Ascending aorta (tissue), 2 donors: ENCODE results near the gene VIPR1. TPM values are rescaled to one million over a fixed set of nuclear protein-coding genes. Genes with fewer than 3 reads are reported as not detected.

ENCODE experiments used
- DNase-seq, 2 donors: peaks; one replicate each; pipeline ENCODE4 v3.0.0-alpha.2; 2019; ENCODE audit warnings: low spot score in 2 of 2
- H3K27ac ChIP-seq, 2 donors: fragments of 200-600 bp; sonication (generic); one replicate each; pipeline ENCODE4 v1.5.1; 2016 to 2017; ENCODE audit warnings: mild to moderate bottlenecking in 1 of 2
- H3K27me3 ChIP-seq: fragments of 200-600 bp; sonication (generic); one replicate; pipeline ENCODE4 v1.5.1; 2017
- H3K36me3 ChIP-seq, 2 donors: fragments of 200-600 bp; sonication (generic); one replicate each; pipeline ENCODE4 v1.5.1; 2016
- H3K4me1 ChIP-seq, 2 donors: fragments of 200-600 bp; sonication (generic); one replicate each; pipeline ENCODE4 v1.5.1; 2016 to 2017; ENCODE audit warnings: mild to moderate bottlenecking in 1 of 2
- H3K4me3 ChIP-seq, 2 donors: fragments of 200-600 bp; sonication (generic); one replicate each; pipeline ENCODE4 v1.5.1; 2016 to 2017; ENCODE audit warnings: mild to moderate bottlenecking in 1 of 2
- H3K9me3 ChIP-seq, 2 donors: fragments of 200-600 bp; sonication (generic); one replicate each; pipeline ENCODE4 v1.5.1; 2016
- intact Hi-C: fragments of 100-400 bp; cut with DNase I; formaldehyde crosslinking; loops from one replicate; pipeline ENCODE4 v1.15.1; 2023
- total RNA-seq: library from RNA; depleted of rRNA; stranded (reverse); fragments of >200 nt; gene quantifications from one replicate; pipeline ENCODE4 v1.1.0, GENCODE V29; 2016
- TF ChIP-seq, protein P1 (sequence below), 3 experiments: fragments of 200-600 bp in 2 of 3; fragments of 450-650 bp in 1 of 3; sonication (generic) in 2 of 3; IDR thresholded peaks; one replicate each; pipeline ENCODE4 v1.5.1; 2016 to 2019; ENCODE audit warnings: antibody characterized with exemption in 3 of 3, mild to moderate bottlenecking in 1 of 3, moderate library complexity in 1 of 3

The VIPR1 gene
- total RNA-seq, 1 donor from 2014 or later = 3.5 TPM

DNA sequence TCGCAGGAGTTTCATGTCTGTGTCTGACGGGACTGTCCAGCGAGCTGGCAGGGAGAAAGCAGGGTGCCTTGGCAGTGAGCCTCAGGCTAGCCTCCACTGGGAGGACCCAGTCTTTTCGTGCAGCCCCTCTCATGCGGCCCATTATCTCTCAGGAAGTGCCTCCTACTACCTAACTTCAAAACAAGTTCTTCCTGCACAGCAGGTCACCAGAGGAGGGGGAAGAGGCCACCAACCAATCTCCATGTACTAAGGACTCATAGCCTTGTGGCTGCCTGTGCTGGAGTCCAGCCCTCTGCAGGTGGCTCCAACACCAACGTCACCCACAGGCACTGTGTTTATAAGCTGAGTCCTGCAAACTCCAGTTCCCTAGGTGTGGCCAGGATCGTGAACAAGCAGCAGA lies 4.8 kb downstream of the VIPR1 start:
- no peak overlapping the region for H3K27ac ChIP-seq
- TF ChIP-seq, protein P1, sequence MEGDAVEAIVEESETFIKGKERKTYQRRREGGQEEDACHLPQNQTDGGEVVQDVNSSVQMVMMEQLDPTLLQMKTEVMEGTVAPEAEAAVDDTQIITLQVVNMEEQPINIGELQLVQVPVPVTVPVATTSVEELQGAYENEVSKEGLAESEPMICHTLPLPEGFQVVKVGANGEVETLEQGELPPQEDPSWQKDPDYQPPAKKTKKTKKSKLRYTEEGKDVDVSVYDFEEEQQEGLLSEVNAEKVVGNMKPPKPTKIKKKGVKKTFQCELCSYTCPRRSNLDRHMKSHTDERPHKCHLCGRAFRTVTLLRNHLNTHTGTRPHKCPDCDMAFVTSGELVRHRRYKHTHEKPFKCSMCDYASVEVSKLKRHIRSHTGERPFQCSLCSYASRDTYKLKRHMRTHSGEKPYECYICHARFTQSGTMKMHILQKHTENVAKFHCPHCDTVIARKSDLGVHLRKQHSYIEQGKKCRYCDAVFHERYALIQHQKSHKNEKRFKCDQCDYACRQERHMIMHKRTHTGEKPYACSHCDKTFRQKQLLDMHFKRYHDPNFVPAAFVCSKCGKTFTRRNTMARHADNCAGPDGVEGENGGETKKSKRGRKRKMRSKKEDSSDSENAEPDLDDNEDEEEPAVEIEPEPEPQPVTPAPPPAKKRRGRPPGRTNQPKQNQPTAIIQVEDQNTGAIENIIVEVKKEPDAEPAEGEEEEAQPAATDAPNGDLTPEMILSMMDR (IDR thresholded peaks at IDR 0.05) = no peak
- intact Hi-C loops = no loop called here
- peaks cover 0 to 5% of the 10 kb centered on the region in 2 donors for H3K4me1 ChIP-seq
- no peak overlapping the region for H3K4me3 ChIP-seq
- no peaks in the 10 kb centered on the region for H3K27me3 ChIP-seq
- peak in 1 of 2 donors; percentile 53 for DNase-seq
- no peaks in the 10 kb centered on the region for H3K9me3 ChIP-seq
- no peaks in the 10 kb centered on the region for H3K36me3 ChIP-seq

DNA sequence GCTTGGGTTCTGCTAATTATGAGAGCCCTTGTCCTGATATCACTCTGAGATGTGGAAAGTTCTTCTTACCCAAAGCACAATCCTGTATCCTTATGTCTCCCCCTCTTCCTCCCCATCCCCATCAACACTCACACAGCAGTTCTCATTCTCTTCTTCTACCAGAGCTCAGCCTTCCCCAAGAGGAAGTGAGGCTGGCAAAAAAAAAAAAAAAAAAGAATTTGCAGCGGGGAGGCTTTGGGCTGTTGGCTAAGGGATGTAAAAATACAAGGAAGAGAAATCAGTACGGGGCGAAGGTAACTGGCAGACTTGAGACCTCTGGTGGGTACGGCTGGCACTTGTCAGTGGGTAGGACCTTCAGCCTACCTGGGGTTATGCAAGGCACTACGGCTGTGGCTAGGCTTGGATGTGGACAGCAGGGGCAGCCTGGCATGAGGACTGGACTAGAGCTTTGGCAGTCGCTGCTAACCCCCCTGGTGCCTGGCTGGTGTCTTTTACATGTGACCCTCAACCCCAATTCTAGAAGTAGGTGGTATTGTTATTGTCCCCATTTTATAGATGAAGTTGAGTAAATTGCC lies 5.4 kb downstream of the VIPR1 start:
- peak in 1 of 2 donors; percentile 51 for DNase-seq
- Histone ChIP-seq H3K36me3 (no peaks in the 10 kb centered on the region), H3K4me3 (no peak overlapping the region), H3K4me1 (peaks cover 3 to 5% of the 10 kb centered on the region in 2 donors), H3K27me3 (no peaks in the 10 kb centered on the region), H3K9me3 (no peaks in the 10 kb centered on the region), H3K27ac (no peak overlapping the region)
- TF ChIP-seq, protein P1 (IDR thresholded peaks at IDR 0.05) = no peak
- intact Hi-C loops = no loop called here

DNA sequence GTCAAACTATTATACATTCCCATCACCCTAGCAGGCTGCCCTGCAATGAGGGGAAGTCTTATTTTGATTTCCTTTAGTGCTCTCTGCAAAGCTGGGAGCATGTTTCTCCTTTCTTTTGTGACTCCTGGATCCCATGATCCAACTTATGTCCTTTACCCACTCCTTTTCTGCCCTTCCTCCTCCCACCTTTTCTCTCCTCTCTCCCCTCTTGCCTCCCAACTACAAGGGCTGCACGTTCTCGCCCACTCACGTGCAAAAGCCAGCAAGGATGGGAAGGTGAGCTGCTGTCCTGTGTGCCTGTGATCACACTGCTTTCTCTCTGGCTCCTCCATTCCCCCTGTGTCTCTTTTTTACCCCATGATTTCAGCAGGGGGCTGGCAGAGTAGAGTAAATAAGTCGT lies 6.1 kb downstream of the VIPR1 start:
- H3K4me1 ChIP-seq = peaks cover 8 to 12% of the 10 kb centered on the region in 2 donors
- intact Hi-C loops = no loop called here
- no peaks in the 10 kb centered on the region for H3K36me3 ChIP-seq
- TF ChIP-seq, protein P1 (IDR thresholded peaks at IDR 0.05) = no peak
- no peaks in the 10 kb centered on the region for H3K27me3 ChIP-seq
- H3K4me3 ChIP-seq = no peak overlapping the region
- no peaks in the 10 kb centered on the region for H3K9me3 ChIP-seq
- H3K27ac ChIP-seq = no peak overlapping the region
- peak in 1 of 2 donors; percentile 15 for DNase-seq

DNA sequence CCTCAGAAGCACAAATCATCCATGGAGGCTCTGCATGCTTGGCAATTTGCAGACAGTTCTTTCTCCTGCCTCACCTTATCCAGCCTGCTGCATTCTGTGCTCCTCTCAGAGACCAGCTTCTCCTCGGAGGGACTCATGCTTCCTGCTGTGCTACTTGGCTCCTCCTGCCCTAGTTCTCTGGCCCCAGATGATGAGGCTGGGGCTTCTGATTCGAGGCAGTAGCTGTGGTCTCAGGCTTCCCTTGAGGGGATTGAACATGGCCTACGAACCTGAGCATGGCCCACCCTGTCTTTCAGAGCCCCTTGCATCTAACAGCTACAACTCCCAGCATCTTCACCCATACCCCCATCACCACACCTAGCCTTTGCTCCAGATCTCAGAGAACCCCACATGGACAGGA lies 6.7 kb downstream of the VIPR1 start:
- TF ChIP-seq, protein P1 (IDR thresholded peaks at IDR 0.05) = no peak
- DNase-seq = peak in 1 of 2 donors; percentile 42
- Histone ChIP-seq H3K27ac (no peak overlapping the region), H3K4me1 (peaks cover 8 to 14% of the 10 kb centered on the region in 2 donors), H3K4me3 (no peak overlapping the region), H3K9me3 (no peaks in the 10 kb centered on the region), H3K36me3 (no peaks in the 10 kb centered on the region), H3K27me3 (no peaks in the 10 kb centered on the region)
- intact Hi-C loops = no loop called here

DNA sequence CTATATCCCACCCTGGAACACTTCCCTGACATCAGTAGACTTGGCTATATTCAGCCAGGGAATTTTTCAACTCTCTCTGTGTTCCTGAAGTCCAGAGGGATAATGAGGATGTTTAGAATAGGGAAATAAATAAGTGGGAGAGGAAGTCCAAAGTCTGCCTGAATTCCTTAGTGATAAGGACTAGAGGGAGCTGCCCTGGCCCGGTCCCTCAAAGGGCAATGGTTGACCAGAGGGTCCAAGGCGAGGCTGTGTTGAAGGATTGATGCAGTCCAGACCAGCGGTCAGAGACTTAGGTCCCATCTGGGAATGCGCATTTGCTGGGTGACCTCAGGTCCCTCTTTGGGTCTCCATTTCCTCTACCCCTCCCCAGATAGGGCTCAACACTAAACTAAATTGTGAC lies 7.9 kb downstream of the VIPR1 start:
- Histone ChIP-seq H3K36me3 (no peaks in the 10 kb centered on the region), H3K27me3 (no peaks in the 10 kb centered on the region), H3K4me1 (peaks cover 17 to 23% of the 10 kb centered on the region in 2 donors), H3K27ac (no peak overlapping the region), H3K4me3 (no peak overlapping the region), H3K9me3 (no peaks in the 10 kb centered on the region)
- DNase-seq = no peak
- TF ChIP-seq, protein P1 (IDR thresholded peaks at IDR 0.05) = no peak
- intact Hi-C loops = no loop called here

DNA sequence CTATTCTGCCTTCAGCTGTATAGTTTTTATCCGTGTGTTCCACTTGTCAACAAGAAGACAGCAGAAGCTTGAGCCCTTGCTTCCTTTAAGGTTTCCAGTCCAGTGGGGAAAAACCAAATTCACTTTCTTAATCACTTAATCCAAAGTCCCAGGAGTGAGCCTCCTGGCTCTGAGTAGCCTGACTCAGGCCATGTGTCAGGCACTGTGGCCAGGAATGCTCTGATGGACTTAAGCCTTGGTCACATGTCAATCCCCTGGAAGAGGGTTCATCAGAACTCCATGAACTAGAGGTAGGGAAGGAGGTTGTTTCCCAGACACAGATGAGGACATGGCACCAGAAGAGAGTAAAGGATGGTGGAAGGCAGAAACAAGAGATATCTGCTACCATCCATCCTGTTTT lies 8.8 kb downstream of the VIPR1 start:
- Histone ChIP-seq H3K27ac (no peak overlapping the region), H3K27me3 (no peaks in the 10 kb centered on the region), H3K9me3 (no peaks in the 10 kb centered on the region), H3K4me3 (no peak overlapping the region), H3K4me1 (peaks cover 22 to 28% of the 10 kb centered on the region in 2 donors), H3K36me3 (no peaks in the 10 kb centered on the region)
- DNase-seq = no peak
- TF ChIP-seq, protein P1 (IDR thresholded peaks at IDR 0.05) = no peak
- intact Hi-C loops = no loop called here
